Loucy (cell line): Measurements from ENCODE around the gene ALG14.

Experiments
- CTCF ChIP-seq: fragments of 200-600 bp; sonication (generic); conservative IDR thresholded peaks from 2 replicates; pipeline ENCODE4 v1.5.1; 2014; ENCODE audit warnings: mild to moderate bottlenecking, antibody characterized with exemption, low read length
- EZH2phosphoT487 ChIP-seq: fragments of 200-600 bp; IDR thresholded peaks from 2 replicates; pipeline ENCODE4 v1.6.1; 2018; ENCODE audit warnings: antibody characterized with exemption, mild to moderate bottlenecking, moderate library complexity, borderline replicate concordance

- TF ChIP-seq CTCF (no peak), EZH2phosphoT487 (no peak)
These were observed 70.6 kb downstream of the ALG14 start for GRCh38 chr1:95002164-95002539.
